T-helper 1 cell treated with Interleukin-12 subunit alpha and Interleukin-12 subunit beta and Interleukin-4 antibody, amounts not matched to agents 30 μg/mL and 1 μg/mL, for 36 hours (primary cell): ENCODE results near the gene LRP1.

Experiments used
- H3K27ac Mint-ChIP-seq: one replicate; pipeline ENCODE4 v1.8.0; 2021; ENCODE audit warnings: mild to moderate bottlenecking, mixed read lengths
- H3K27me3 Mint-ChIP-seq: one replicate; pipeline ENCODE4 v1.8.0; 2021; ENCODE audit warnings: low read depth, mixed read lengths
- H3K36me3 Mint-ChIP-seq: one replicate; pipeline ENCODE4 v1.8.0; 2021; ENCODE audit warnings: low read depth, mixed read lengths
- H3K4me1 Mint-ChIP-seq: one replicate; pipeline ENCODE4 v1.8.0; 2021; ENCODE audit warnings: low read depth, mixed read lengths
- H3K4me3 Mint-ChIP-seq: one replicate; pipeline ENCODE4 v1.8.0; 2021; ENCODE audit warnings: mild to moderate bottlenecking, moderate library complexity, mixed read lengths
- H3K9me3 Mint-ChIP-seq: one replicate; pipeline ENCODE4 v1.8.0; 2021; ENCODE audit warnings: mixed read lengths

Gene LRP1

GRCh38 chr12:57099766-57100165 is 28.5 kb upstream of the LRP1 start:
- Mint-ChIP-seq H3K36me3 (peaks cover 44% of the 10 kb centered on the region), H3K4me3 (no peak overlapping the region), H3K4me1 (peaks cover 14% of the 10 kb centered on the region), H3K27ac (peak overlapping the region; percentile 58), H3K27me3 (no peaks in the 10 kb centered on the region), H3K9me3 (no peaks in the 10 kb centered on the region)

DNA sequence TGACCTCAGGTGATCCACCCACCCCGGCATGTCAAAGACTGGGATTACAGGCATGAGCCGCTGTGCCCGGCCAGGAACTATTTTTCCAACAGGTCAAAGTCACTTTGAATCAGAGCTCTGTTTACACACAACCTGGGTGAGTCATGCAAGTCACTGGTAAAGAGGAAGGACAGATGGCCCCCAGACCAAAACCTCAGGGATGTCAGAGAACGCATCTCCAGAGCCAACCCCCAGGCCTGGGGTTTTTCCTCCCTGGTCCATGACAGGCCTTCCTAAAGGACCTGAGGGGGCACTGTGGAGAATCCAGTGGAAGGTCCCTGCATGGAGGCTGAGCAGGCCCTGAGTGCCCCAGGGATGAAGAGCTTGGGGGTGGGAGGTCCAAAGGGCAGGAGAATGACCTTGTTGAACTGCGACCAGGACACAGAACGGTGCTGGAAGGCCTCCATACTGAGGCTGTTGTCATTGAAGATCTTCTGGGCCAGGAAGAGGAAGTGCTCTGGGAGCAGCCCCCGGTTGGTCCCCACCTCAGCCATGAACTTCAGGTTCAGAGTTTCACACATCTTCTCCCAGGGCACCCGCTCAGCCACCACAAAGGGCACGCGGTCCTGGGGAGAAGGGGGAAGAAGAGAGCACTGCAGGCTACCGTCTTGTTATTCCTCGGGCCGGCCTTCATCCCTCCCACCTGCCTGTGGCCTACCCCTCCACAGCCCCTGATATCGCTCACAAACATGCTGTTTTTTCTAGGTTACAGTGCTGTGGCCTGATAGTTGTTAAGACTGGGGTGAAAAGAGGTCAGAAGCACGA is 26.2 kb upstream of the LRP1 start:
- Mint-ChIP-seq H3K27me3 (no peaks in the 10 kb centered on the region), H3K36me3 (peaks cover 37% of the 10 kb centered on the region), H3K9me3 (no peaks in the 10 kb centered on the region), H3K4me3 (no peak overlapping the region), H3K4me1 (peaks cover 11% of the 10 kb centered on the region), H3K27ac (no peak overlapping the region)

GRCh38 chr12:57103856-57104255 is 24.4 kb upstream of the LRP1 start:
- Mint-ChIP-seq H3K9me3 (no peaks in the 10 kb centered on the region), H3K36me3 (peaks cover 38% of the 10 kb centered on the region), H3K4me1 (peaks cover 22% of the 10 kb centered on the region), H3K27ac (no peak overlapping the region), H3K27me3 (no peaks in the 10 kb centered on the region), H3K4me3 (no peak overlapping the region)

- Mint-ChIP-seq H3K9me3 (no peaks in the 10 kb centered on the region), H3K4me3 (no peak overlapping the region), H3K36me3 (peaks cover 33% of the 10 kb centered on the region), H3K27ac (no peak overlapping the region), H3K4me1 (peaks cover 20% of the 10 kb centered on the region), H3K27me3 (no peaks in the 10 kb centered on the region)
Observed at GRCh38 chr12:57104292-57104910, 23.9 kb upstream of the LRP1 start.

GRCh38 chr12:57105011-57105753 is 23.1 kb upstream of the LRP1 start:
- H3K27ac Mint-ChIP-seq = no peak overlapping the region
- H3K4me1 Mint-ChIP-seq = peaks cover 24% of the 10 kb centered on the region
- no peaks in the 10 kb centered on the region for H3K9me3 Mint-ChIP-seq
- no peaks in the 10 kb centered on the region for H3K27me3 Mint-ChIP-seq
- H3K4me3 Mint-ChIP-seq = no peak overlapping the region
- peaks cover 30% of the 10 kb centered on the region for H3K36me3 Mint-ChIP-seq

GRCh38 chr12:57106021-57106708 is 22.1 kb upstream of the LRP1 start:
- Mint-ChIP-seq H3K27me3 (no peaks in the 10 kb centered on the region), H3K36me3 (peaks cover 28% of the 10 kb centered on the region), H3K9me3 (no peaks in the 10 kb centered on the region), H3K4me3 (no peak overlapping the region), H3K4me1 (peaks cover 23% of the 10 kb centered on the region), H3K27ac (no peak overlapping the region)

GRCh38 chr12:57107456-57108155 is 20.7 kb upstream of the LRP1 start:
- no peak overlapping the region for H3K4me3 Mint-ChIP-seq
- H3K36me3 Mint-ChIP-seq = peaks cover 24% of the 10 kb centered on the region
- H3K4me1 Mint-ChIP-seq = peaks cover 32% of the 10 kb centered on the region
- H3K9me3 Mint-ChIP-seq = no peaks in the 10 kb centered on the region
- peak overlapping the region; percentile 43 for H3K27ac Mint-ChIP-seq
- H3K27me3 Mint-ChIP-seq = no peaks in the 10 kb centered on the region

DNA sequence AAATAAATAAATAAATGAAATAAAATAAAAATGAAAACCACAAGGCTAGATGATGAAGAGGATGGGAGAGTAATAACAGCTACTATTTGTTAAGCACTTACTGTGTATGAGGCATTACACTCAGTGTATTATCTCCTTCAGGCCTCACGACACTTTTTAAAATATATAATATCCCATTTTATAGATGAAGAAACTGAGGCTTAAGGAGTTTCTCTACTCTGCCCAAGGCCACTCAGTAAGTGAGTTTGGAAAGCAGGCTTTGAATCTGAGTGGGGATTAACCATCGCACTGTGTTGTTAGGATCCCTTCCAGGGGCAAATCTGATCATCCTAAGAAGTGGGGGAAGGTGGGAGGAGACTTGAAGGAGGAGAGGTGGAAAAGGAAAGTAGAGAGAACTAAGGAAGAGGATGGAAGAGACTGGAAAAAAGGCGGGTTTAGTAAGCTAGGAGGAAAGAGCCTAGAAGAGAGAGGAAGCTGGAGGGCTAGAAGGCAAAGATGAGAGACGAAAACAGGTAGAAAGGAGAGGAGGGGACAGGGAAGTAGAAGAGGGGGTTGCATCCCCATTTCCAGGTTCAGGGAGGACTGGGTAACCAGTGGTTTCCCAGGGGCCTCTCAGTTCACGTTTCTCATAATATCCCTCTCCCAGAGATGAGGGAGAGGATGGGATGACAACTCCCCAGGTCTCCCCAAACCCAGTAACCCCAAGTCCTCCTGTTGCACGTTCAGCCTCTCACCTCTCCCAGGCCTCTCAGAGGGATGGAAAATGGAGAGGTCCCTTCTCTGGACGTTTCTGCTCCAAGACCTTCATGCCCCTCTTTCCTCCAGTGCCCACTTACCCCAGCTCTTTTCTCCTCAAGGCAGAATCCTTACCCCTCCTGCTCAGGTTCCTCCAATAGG is 18.8 kb upstream of the LRP1 start:
- H3K27ac Mint-ChIP-seq = peak overlapping the region; percentile 95
- no peaks in the 10 kb centered on the region for H3K27me3 Mint-ChIP-seq
- no peaks in the 10 kb centered on the region for H3K9me3 Mint-ChIP-seq
- peaks cover 35% of the 10 kb centered on the region for H3K4me1 Mint-ChIP-seq
- peaks cover 19% of the 10 kb centered on the region for H3K36me3 Mint-ChIP-seq
- peak overlapping the region; percentile 97 for H3K4me3 Mint-ChIP-seq

- no peaks in the 10 kb centered on the region for H3K9me3 Mint-ChIP-seq
- peak overlapping the region; percentile 95 for H3K27ac Mint-ChIP-seq
- H3K4me3 Mint-ChIP-seq = peak overlapping the region; percentile 97
- H3K27me3 Mint-ChIP-seq = no peaks in the 10 kb centered on the region
- peaks cover 35% of the 10 kb centered on the region for H3K4me1 Mint-ChIP-seq
- H3K36me3 Mint-ChIP-seq = peaks cover 14% of the 10 kb centered on the region
Observed at GRCh38 chr12:57110104-57111030, 17.9 kb upstream of the LRP1 start.

DNA sequence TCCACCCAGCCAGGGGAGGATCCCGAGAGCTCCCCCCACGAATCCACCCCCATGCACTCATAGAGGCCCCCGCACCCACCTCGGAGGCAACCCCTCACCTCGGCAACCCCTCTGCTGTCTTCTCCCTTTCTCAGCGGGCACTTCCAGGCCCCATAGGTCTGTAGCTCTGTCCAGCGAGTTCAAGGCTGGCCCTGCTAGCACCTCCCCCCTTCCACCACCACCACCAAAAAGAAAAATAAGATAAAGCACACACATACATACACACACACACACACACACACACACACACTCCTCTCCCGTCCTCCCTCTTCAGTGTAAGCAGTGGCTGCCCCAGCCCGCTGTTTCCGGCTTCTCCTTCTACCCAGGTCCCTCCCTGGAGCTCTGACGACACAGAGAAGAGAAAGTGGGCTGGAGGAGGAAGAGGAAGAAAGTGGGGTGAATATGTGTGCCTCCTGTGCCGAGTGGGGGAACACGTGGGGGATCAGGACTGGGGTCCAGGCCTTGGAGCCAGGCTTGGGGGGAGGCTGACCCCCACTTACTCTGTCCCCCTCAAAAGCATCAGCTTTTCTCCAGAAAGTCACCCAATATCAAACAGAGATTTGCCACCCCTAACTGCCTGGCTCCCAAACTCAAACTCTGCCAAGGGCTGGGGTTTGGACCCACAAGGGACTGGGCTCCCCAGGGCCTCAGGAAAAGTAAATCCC is 17.1 kb upstream of the LRP1 start, which contains the start of gene STAT6:
Gene STAT6, minus strand, starts transcription at position 332 of the 704 bp plus-strand sequence. CDS start 3,084 bp downstream, outside the sequence.
- Mint-ChIP-seq H3K4me3 (peak within 1 kb of the TSS; percentile 97), H3K9me3 (no peaks in the 10 kb centered on the region), H3K4me1 (peaks cover 35% of the 10 kb centered on the region), H3K27ac (peak within 1 kb of the TSS; percentile 95), H3K36me3 (peaks cover 13% of the 10 kb centered on the region), H3K27me3 (peaks cover under 1% of the 10 kb centered on the region)

DNA sequence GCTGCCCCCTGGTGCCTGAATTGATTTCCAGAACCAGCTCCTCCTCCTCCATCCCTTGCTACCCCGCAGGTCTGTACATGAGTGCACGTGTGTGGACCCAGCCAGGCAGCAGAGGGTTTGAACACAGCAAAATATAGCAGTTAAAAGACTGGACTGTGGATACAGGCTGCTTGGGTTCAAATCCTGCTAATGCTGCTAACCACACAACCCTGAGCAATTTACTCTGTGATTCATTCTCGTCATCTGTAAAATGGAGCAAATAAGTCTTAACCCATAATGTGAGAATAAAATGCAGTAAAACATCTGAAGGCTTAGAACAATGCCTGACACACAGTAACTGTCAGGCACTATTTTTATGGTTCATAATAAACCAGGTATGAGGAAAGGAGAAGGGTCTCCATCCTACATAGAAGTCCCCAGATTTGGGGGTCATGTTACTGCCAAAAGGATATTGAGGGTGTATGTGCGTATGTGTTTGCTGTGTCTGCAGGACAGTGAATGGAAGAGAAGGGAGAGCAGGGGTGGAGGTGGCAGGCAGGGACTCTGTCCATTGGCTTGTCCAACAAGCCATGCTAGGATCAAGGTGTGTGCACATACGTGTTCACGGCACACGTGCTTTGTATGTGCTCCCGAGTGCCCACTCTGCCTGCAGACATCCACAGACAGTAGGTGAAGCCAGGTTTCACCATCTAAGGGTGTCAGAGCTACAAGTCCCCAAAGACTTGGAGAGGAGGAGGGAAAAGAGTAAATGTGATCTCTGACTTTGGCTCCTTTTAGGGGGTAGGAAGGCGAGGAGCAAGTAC is 15.6 kb upstream of the LRP1 start:
- peak overlapping the region; percentile 97 for H3K4me3 Mint-ChIP-seq
- no peaks in the 10 kb centered on the region for H3K9me3 Mint-ChIP-seq
- H3K36me3 Mint-ChIP-seq = peaks cover 8% of the 10 kb centered on the region
- peak overlapping the region; percentile 95 for H3K27ac Mint-ChIP-seq
- H3K4me1 Mint-ChIP-seq = peaks cover 27% of the 10 kb centered on the region
- H3K27me3 Mint-ChIP-seq = peaks cover 4% of the 10 kb centered on the region
